Fibroblast of lung (primary cell): Measurements from ENCODE around the gene LDLRAD3. TPM values are rescaled to one million over a fixed set of nuclear protein-coding genes. Genes with fewer than 3 reads are reported as not detected.

ENCODE experiments used
- DNase-seq, 2 donors: peaks; one replicate each; pipeline versions ENCODE4 v3.0.0 to v3.0.0-alpha.2; 2010; ENCODE audit warnings: low read depth in 2 of 2
- H2AFZ ChIP-seq: 2 replicates; pipeline ENCODE4 v1.5.1; 2012; ENCODE audit warnings: low read length, control low read depth, inconsistent platforms
- H3K27ac ChIP-seq: 2 replicates; pipeline ENCODE4 v1.5.1; 2011; ENCODE audit warnings: low read length, control low read depth; ENCODE audit not compliant: insufficient read depth
- H3K27me3 ChIP-seq: 2 replicates; pipeline ENCODE4 v1.5.1; 2011; ENCODE audit warnings: mild to moderate bottlenecking, low read length; ENCODE audit not compliant: control insufficient read depth, insufficient read depth
- H3K36me3 ChIP-seq: 2 replicates; pipeline ENCODE4 v1.5.1; 2011; ENCODE audit warnings: low read length; ENCODE audit not compliant: control insufficient read depth, insufficient read depth
- H3K4me1 ChIP-seq: 2 replicates; pipeline ENCODE4 v1.5.1; 2011; ENCODE audit warnings: low read length; ENCODE audit not compliant: control insufficient read depth, insufficient read depth; ENCODE audit errors: extremely low read depth
- H3K4me2 ChIP-seq: 2 replicates; pipeline ENCODE4 v1.5.1; 2011; ENCODE audit warnings: low read length, control low read depth; ENCODE audit not compliant: insufficient read depth; ENCODE audit errors: extremely low read depth
- H3K4me3 ChIP-seq, 4 experiments: fragments of 200-600 bp in 1 of 4; sonication (generic) in 1 of 4; replicated peaks in 1 of 4; 2 replicates each; pipeline ENCODE4 v1.5.1; 2011 to 2016; ENCODE audit warnings: low read length in 4 of 4, low read depth in 3 of 4, mild to moderate bottlenecking in 3 of 4, control low read depth in 2 of 4, inconsistent platforms in 1 of 4, mixed read lengths in 1 of 4; ENCODE audit not compliant: insufficient read depth in 1 of 4; ENCODE audit errors: control extremely low read depth in 1 of 4
- H3K79me2 ChIP-seq: 2 replicates; pipeline ENCODE4 v1.5.1; 2012; ENCODE audit warnings: mild to moderate bottlenecking, low read length, inconsistent platforms; ENCODE audit not compliant: control insufficient read depth, insufficient read depth
- H3K9ac ChIP-seq: 2 replicates; pipeline ENCODE4 v1.5.1; 2011; ENCODE audit warnings: mild to moderate bottlenecking, low read length, control low read depth; ENCODE audit not compliant: insufficient read depth
- H3K9me3 ChIP-seq: 2 replicates; pipeline ENCODE4 v1.5.1; 2012; ENCODE audit warnings: low read depth, low read length; ENCODE audit not compliant: control insufficient read depth, insufficient read depth
- H4K20me1 ChIP-seq: 2 replicates; pipeline ENCODE4 v1.5.1; 2011; ENCODE audit warnings: low read length; ENCODE audit not compliant: control insufficient read depth, insufficient read depth; ENCODE audit errors: extremely low read depth
- EZH2 ChIP-seq: IDR thresholded peaks from 2 replicates; pipeline ENCODE4 v1.5.1; 2012; ENCODE audit warnings: low read length, control low read depth, mild to moderate bottlenecking; ENCODE audit errors: missing control alignments
- polyA plus RNA-seq, 2 donors: library from polyadenylated mRNA; depleted of rRNA in 1 of 2; stranded (reverse) in 1 of 2; unstranded in 1 of 2; fragments of >200 nt; gene quantifications; 2 replicates each; pipeline ENCODE4 v1.2.1, GENCODE V29; 2011 to 2012; ENCODE audit warnings: missing spikeins in 1 of 2
- total RNA-seq: library from RNA; depleted of rRNA; stranded (reverse); fragments of >200 nt; gene quantifications from 2 replicates; pipeline ENCODE4 v1.2.1, GENCODE V29; 2014
- TF ChIP-seq, protein P1 (sequence below), 2 donors: IDR thresholded peaks in 1 of 2; conservative IDR thresholded peaks in 1 of 2; 1 replicate in 1 of 2; 2 replicates in 1 of 2; pipeline ENCODE4 v1.5.1; 2011 to 2012; ENCODE audit warnings: low read length in 2 of 2, control low read depth in 1 of 2, inconsistent platforms in 1 of 2, low read depth in 1 of 2, mild to moderate bottlenecking in 1 of 2

LDLRAD3 gene
- total and polyA plus RNA-seq, 2 donors (not counting 1 experiment from before 2014, with no cell fraction given), result 3.8 to 7.8 TPM

DNA sequence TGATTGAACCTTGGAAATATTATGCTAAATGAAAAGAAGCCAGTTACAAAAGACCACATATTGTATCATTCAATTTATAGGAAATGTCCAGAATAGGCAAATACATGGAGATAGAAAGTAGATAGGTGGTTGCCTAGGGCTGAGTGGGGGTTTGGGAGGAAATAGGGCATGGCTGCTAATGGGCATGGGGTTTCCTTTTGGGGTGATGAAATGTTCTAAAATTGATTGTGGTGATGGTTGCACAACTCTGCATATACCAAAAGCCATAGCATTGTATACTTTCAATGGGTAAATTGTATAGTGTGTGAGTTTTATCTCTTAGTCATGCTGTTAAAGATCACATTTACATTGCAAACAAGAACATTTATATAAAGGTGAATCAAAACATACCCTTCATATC is 48.7 kb downstream of the LDLRAD3 start:
- Histone ChIP-seq H3K36me3 (no peaks in the 10 kb centered on the region), H2AFZ (no peak overlapping the region), H3K4me2 (no peak overlapping the region), H3K27me3 (no peaks in the 10 kb centered on the region), H3K4me1 (no peaks in the 10 kb centered on the region), H3K79me2 (no peaks in the 10 kb centered on the region), H3K9ac (no peak overlapping the region), H3K27ac (no peak overlapping the region), H3K4me3 (no peak overlapping the region), H3K9me3 (no peaks in the 10 kb centered on the region), H4K20me1 (no peaks in the 10 kb centered on the region)
- DNase-seq, result no peak
- TF ChIP-seq EZH2, result no peak
- TF ChIP-seq, protein P1, sequence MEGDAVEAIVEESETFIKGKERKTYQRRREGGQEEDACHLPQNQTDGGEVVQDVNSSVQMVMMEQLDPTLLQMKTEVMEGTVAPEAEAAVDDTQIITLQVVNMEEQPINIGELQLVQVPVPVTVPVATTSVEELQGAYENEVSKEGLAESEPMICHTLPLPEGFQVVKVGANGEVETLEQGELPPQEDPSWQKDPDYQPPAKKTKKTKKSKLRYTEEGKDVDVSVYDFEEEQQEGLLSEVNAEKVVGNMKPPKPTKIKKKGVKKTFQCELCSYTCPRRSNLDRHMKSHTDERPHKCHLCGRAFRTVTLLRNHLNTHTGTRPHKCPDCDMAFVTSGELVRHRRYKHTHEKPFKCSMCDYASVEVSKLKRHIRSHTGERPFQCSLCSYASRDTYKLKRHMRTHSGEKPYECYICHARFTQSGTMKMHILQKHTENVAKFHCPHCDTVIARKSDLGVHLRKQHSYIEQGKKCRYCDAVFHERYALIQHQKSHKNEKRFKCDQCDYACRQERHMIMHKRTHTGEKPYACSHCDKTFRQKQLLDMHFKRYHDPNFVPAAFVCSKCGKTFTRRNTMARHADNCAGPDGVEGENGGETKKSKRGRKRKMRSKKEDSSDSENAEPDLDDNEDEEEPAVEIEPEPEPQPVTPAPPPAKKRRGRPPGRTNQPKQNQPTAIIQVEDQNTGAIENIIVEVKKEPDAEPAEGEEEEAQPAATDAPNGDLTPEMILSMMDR (conservative IDR thresholded peaks at IDR 0.05 in 1 of 2, IDR thresholded peaks at IDR 0.05 in 1 of 2; ENCODE audit: low read depth in 1 of 2, low read length in 2 of 2), result no peak

DNA sequence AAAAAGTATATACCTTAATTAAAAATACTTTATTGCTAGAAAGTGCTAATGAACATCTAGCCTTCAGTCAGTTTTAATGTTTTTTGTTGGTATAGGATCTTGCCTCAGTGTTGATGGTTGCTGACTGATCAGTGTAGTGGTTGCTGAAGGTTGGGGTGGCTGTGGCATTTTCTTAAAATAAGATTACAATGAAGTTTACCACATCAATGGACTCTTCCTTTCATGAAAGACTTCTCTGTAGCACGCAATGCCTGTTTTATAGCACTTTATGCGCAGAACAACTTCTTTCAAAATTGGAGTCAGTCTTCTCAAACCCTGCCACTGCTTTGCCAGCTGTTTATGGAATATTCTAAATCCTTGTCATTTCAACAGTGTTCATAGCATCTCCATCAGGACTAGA is 50.6 kb downstream of the LDLRAD3 start:
- H3K4me3 ChIP-seq, result no peak overlapping the region
- H4K20me1 ChIP-seq, result no peaks in the 10 kb centered on the region
- no peaks in the 10 kb centered on the region for H3K4me1 ChIP-seq
- H3K9me3 ChIP-seq, result no peaks in the 10 kb centered on the region
- no peak for DNase-seq
- TF ChIP-seq, protein P1 (conservative IDR thresholded peaks at IDR 0.05 in 1 of 2, IDR thresholded peaks at IDR 0.05 in 1 of 2; ENCODE audit: low read depth in 1 of 2, low read length in 2 of 2), result no peak
- TF ChIP-seq EZH2, result no peak
- no peaks in the 10 kb centered on the region for H3K36me3 ChIP-seq
- H3K27ac ChIP-seq, result no peak overlapping the region
- H2AFZ ChIP-seq, result no peak overlapping the region
- H3K79me2 ChIP-seq, result no peaks in the 10 kb centered on the region
- H3K27me3 ChIP-seq, result no peaks in the 10 kb centered on the region
- no peak overlapping the region for H3K9ac ChIP-seq
- H3K4me2 ChIP-seq, result no peak overlapping the region

DNA sequence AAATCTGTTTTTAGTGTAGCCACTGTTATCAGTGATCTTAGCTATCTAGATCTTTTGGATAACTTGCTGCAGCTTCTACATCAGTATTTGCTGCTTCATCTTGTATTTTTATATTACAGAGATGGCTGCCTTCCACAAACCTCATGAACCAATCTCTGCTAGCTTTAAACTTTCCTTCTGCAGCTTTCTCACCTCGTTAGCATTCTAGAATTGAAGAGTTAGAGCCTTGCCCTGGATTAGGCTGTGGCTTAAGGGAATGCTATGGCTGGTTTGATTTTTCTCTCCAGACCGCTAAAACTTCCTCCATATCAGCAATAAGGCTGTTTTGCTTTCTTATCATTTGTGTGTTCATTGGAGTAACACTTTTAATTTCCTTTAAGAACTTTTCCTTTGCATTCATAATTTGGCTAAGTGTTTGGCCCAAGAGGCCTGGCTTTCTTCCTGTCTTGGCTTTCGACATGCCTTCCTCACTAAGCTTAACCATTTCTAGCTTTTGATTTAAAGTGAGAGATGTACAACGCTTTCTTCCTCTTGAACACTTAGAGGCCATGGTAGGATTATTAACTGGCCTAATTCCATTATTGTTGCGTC is 51.9 kb downstream of the LDLRAD3 start:
- Histone ChIP-seq H3K27me3 (no peaks in the 10 kb centered on the region), H3K79me2 (no peaks in the 10 kb centered on the region), H2AFZ (no peak overlapping the region), H3K9ac (no peak overlapping the region), H4K20me1 (no peaks in the 10 kb centered on the region), H3K4me3 (no peak overlapping the region), H3K36me3 (no peaks in the 10 kb centered on the region), H3K27ac (no peak overlapping the region), H3K4me1 (no peaks in the 10 kb centered on the region), H3K4me2 (no peak overlapping the region), H3K9me3 (no peaks in the 10 kb centered on the region)
- DNase-seq, result no peak
- TF ChIP-seq, protein P1 (conservative IDR thresholded peaks at IDR 0.05 in 1 of 2, IDR thresholded peaks at IDR 0.05 in 1 of 2; ENCODE audit: low read depth in 1 of 2, low read length in 2 of 2), result no peak
- TF ChIP-seq EZH2, result no peak
